GM19351 (cell line): ENCODE data around the gene HSD17B3.
"Not testable (repeated sequence)": the region's sequence is repeated elsewhere in the genome, so short reads cannot be mapped to it uniquely, and the experiment has no call there.

ENCODE experiments used
- ATAC-seq: cut with Tn5 transposase; IDR thresholded peaks from one replicate; pipeline ENCODE4 v1.9.1; 2021; ENCODE audit warnings: mild to moderate bottlenecking, moderate library complexity; ENCODE audit not compliant: unreplicated experiment

The HSD17B3 gene

DNA sequence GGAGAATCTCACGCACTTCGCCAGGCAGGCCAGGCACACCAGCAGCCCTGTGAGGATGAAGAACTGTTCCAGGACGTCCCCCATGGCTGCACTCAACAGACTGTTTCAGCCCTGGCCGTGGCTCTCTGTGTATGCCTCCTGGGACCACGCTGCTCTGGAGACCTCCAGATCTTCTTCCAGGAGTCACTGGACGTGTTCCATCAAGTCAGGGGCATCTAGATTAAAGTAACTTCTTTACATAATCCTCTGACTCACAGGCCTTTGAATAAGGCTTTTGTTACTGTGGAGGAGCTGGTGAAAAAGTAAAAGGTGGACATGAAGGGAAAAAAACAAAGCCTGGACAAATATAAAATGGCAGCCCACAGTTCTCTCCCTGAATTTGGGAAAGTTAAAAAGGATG lies at the start of gene HSD17B3:
TSS of gene HSD17B3 (minus strand) at position 156 of the 400 bp plus-strand sequence. CDS start at position 84, 72 bp downstream.
- no peak for ATAC-seq

DNA sequence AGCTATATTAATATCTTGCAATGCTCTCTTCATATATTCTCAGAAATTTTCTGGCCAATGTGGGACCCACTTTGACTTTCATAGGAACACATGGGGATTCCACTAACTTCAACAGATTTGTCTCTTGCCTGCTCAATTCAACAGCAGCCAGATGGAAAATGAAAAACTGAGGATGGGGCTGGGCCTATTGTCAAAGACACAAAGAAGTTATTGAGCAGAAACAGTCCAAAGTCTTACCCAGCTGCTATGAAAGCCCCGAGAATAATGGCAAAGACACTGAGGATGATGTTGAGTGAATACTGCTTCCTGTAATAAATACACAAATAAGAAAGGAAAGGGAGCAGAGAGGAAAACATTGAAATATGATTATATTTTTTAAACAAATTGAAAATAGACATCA lies 48.9 kb upstream of the HSD17B3 start:
- ATAC-seq: no peak

DNA sequence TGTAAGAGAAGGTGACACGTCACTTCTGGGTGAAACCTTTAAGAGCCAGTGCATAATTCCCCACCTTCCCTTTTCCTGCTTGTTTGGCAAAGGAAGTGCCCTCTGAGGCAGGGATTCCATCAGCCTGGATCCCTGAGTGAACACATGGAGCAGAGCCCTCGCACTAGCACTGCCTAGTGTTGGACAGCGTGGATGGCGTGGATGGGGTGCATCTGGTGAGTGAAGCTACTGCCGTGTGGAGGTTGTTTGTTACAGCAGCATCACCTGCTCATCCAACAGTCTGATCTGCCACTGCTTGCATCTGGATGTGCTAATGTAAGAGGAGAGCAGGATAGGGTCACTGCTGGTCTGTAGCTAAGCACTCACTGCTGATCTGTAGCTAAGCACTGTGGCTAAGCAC lies 46.3 kb upstream of the HSD17B3 start:
- ATAC-seq: no peak

DNA sequence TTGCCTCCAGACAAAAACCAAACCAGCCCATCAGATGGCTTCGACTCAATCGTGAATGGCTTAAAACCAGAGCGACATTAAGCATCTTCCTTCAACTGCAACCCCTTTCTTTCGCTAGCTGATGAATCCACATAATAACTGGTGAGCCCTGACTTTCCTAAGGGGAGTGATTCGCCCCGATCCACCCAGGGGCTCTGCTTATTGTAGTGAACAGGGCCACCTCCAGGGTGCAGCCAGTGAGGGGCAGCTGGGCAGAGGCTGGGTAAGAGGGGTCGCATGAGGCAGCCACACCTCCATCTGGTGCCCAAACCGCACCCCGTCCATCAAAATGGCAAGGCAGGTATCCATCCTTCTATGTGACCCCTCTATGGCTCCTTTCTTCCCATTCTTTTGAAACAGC lies 43.6 kb upstream of the HSD17B3 start:
- ATAC-seq: no peak

DNA sequence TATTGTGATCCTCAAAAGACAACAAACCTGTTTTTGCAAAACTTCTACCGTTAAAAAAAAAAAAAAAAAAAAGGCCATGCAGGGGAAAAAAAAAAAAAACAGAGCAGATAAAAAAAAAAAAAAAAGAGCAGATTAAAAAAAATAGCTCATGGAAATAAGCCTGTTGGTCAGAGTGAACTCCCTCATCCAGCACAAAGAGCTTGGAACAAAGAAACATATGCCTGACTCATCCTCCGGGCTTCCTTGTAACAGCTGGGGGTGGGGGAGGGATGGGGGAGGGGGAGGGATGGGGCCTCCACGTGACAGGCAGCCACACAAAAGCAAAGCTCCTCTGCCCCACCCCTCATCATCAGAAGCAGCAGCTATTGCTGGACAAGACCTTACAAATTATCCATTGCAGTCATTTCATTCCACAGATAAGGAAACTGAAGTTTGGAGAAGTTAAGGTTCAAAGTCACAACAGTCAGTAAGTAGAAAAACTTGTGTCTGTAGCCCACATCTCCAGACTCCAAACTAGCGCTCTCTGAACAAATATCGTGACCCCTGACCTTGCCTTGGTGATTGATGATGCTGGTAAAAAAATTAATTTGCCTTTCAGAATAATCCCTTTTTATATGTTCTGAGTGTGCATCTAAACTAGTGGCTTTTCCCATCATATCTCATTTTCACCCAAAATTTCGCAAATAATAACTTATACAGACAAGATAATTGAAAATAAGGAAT lies 42.6 kb upstream of the HSD17B3 start:
- ATAC-seq: no peak

DNA sequence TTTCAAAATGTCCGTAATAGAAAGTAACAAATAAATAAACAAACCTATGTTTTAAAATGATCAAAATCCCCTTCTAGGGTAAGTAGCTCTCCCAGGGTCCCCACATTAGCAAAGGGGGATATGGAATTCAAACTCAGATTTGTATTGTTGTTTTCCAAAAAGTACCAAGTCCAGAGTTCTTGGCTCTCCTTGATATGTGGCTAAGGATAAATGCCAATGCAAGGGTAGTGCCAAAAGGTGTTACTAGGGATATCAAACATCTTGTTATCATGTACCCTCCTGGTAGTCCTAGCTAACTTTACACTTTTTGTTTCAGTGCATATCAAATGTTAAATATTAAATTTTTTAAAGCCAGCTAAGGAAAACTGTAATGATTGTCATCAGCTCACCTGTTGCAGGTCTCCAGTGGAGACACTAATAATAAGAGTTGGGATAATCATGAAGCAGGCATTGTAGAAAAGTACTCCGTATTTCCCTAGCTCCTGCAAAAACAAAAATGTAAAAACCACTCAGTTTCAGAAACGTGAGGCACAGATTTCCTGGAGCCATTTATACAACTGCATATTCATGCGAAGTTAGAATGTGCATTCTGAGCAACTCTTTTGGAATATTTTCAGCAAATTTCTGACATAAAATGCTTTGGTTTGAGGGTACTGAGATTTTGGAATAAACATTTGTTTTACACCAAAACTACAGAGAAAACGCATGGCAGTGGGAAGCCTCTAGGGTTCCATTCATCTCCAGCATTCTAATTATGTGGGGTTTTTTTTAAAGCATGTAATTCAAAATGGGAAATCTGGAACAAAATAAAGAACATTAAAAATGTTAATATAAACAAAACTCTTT lies 41.8 kb upstream of the HSD17B3 start:
- ATAC-seq: no peak

DNA sequence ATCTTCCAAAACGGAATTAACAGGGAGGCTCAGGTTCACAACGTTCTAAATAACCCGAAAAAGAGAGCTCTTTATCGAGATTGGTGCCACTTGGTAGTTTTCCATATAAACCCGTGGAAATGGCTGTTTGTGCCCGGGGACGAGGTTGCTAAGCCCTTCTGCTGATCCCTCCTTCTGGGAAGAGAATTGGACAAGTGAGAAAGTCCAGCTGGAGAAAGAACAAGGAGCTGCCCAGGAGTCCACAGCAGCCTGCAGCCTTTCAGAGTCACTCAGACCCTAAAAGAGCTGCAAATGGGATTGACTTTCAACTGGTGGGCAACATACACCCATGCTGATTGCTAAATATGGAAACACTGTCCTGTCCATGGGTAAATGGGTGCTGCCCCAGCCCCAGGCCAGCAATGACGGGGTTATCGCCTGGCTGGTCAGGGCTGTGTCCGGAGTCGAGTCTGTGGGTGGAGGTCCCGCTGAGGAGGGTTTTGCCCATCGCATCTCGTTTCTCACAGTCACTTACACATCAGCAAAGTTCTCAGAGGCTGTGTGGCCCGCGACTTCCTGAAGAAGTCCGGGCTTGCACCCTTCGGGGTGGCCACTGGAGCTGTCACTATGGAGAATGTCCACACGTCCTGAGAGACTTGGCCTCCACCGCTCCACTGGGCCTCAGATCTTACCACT lies 40.7 kb upstream of the HSD17B3 start:
- no peak for ATAC-seq

DNA sequence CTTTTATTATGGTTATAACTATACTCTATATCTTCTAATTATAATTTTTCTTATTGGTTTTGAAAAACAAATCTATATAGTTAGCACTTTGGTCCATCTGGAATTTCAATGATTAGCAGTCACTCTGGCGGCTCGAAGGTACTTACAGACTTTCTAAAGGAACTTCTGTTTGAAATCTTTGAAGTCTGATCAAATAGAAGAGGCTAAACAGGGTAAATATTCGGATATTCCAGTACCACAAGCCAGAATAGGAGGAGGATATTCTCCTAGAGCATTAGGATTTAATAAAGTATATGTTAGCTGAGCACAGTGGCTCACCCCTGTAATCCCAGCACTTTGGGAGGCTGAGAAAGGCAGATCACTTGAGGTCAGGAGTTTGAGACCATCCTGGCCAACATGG lies 38.7 kb upstream of the HSD17B3 start:
- ATAC-seq: no peak

DNA sequence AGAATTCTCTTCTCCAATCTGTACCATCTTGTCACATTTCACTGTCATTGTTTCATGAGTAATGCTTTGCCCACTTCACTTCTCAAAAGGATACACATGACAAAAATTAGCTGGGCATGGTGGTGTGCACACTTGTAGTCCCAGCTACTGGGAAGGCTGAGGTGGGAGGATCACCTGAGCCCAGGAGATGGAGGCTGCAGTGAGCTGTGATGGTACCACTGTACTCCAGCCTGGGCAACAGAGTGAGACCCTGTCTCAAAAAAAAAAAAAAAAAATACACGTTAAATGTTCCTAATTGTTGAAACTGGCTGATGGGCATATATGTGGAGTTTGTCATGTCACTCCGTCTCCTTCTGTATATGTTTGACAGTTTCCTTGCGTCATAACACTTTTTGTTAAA lies 36.3 kb upstream of the HSD17B3 start:
- ATAC-seq: no peak

DNA sequence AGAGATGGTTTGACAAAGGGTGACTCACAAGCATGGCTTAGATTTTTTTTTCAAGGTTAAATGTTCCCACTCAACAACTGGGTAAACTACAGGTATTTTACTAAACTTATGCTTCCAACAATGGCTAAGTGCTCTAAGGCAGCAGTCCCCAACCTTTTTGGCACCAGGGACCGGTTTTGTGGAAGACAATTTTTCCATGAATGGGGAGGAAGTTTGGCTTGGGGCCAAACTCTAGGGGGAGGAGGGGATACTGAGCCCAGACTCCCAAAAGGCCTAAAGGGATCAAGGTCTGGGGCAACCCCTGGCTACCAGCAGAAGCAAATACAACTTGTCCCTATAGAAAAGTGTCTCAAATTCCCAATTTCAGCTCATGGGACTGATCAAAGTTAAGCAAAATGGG lies 32.0 kb upstream of the HSD17B3 start:
- ATAC-seq: no peak

DNA sequence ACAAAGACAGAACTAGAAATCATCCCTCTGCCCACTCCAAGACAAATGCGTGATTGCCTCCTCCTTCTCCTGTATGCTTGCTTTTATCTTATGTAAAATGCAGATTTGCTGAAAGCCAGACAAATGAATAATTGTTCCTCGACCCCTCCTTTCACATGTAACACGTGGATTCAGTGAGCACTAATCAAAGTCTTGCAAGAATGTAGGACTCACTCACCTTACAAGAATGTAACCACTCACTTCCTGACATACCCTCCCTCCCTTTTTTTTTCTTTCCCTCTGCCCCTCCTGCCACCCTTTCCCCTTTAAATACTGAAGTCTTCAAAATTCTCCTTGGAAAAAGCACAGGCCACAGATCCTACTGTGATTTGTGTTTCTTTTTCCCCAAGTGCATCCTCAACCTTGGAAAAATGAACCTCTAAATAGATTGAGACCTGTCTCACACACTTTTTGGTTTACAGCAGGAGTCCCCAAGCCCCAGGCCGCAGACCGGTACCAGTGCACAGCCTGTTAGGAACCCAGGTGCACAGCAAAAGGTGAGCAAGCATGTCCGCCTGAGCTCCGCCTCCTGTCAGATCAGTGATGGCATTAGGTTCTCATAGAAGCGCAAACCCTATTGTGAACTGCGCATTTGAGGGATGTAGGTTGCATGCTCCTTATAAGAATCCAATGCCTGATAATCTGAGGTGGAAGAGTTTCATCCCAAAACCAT lies 29.4 kb upstream of the HSD17B3 start:
- no peak for ATAC-seq

DNA sequence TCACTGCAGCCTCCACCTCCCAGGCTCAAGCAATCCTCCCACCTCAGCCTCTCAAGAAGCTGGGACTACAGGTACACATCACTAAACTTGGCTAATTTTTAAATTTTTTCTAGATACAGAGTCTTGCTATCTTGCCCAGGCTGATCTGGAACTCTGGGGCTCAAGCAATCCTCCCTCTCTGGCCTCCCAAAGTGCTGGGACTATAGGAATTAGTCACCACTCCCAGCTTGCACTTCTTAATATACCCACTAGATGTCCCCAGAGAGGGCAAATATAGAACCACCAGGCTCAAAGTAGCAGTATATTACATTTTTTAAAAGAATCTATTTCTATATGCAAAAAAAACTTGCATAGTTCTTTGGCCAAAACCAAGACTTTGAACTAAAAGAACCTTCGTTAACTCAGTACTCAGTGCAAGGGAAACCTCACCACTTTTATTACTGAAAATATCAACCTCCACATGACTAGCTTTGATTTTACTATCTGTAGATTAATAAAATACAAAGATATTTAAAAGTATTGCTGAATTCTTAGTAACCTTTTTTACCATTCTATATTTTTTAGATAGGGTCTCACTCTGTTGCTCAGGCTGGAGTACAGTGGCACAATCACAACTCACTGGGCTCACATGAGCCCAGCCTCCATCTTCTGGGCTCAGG lies 25.8 kb upstream of the HSD17B3 start:
- no peak for ATAC-seq

DNA sequence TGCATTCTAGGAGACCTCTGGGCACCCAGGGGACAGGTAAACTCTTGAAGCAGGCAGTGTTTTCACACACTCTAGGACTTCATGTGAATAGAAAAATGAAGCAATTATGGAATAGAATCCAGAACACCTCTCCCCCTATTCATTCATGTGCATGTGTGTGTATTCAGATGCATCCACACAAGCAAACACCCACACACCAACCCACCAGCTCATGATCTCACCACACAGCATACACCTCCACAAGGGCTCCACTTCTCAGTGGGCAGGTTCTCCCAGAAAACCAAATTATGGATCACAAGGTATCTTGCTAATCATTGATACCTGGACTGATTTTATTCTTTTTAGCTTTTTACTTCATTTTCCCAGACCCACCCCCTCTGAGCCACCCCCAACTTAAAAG lies 21.2 kb upstream of the HSD17B3 start:
- no peak for ATAC-seq

DNA sequence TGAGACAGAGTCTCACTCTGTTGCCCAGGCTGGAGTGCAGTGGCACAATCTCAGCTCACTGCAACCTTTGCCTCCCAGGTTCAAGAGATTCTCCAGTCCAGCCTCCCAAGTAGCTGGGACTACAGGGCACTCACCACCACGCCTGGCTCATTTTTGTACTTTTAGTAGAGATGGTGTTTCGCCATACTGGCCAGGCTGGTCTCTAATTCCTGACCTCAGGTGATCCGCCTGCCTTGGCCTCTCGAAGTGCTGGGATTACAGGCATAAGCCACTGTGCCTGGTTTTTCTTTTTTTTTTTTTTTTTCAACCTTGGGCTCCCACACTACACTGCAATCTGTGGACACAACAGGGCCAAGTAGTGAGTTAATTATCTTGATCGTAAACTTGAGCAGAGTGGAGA lies 20.8 kb upstream of the HSD17B3 start:
- ATAC-seq: not testable (repeated sequence)

DNA sequence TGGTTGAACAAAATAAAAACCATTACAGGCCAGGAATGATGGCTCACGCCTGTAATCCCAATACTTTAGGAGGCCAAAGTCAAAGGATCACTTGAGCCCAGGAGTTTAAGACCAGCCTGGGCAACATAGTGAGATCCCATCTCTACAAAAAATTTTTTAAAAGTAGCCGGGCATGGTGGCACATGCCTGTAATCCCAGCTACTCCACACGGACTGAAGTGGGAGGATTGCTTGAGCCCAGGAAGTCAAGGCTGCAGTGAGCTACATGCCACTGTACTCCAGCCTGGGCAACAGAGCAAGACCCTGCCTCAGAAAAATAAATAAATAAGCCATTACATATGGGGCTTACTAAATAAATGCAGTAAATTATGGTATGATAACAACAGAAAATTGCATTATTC lies 20.2 kb upstream of the HSD17B3 start:
- ATAC-seq: not testable (repeated sequence)

DNA sequence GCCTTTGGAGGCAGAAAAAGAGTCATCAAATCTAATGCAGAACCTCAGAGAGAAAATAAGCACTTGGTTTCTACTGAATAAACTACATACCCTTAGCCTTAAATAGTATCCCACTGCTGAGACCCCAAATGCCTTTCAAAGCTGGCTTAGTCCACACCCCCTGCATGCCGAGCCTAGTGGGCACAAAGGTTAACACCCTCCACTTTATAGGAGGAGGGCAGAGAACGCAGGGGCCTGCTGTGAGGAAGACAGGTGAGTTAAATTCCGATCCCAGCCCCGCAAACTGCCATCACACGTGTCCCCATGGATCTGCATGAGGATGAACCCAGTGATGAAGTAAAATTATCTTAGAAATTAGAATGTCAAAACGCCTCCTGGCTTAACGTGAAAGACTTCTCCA lies 19.5 kb upstream of the HSD17B3 start:
- no peak for ATAC-seq

DNA sequence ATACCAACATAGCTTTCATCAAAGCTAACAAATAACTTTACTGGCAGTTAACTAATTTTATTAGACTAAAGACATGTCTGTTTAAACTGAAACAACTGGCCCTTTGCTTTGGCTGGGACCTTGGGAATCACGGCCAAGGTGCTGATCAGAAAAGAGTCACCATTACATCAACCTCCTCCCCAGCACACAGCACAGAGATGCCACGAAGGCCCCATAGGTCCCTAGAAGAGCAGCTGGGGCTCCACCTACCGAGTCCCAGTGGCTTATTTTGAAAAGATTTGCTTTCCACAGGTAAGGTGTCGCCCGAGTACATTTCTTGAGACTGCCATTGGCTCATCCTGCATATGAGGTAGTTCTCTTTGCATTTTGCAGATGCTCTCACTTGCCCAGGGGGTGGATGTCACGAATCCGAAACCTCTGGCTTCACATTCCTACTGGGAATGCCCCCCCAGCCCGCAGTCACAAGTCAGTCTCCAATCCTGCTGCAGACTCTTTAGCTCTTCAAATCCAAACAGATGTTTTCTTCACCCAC lies 18.8 kb upstream of the HSD17B3 start:
- ATAC-seq: no peak

DNA sequence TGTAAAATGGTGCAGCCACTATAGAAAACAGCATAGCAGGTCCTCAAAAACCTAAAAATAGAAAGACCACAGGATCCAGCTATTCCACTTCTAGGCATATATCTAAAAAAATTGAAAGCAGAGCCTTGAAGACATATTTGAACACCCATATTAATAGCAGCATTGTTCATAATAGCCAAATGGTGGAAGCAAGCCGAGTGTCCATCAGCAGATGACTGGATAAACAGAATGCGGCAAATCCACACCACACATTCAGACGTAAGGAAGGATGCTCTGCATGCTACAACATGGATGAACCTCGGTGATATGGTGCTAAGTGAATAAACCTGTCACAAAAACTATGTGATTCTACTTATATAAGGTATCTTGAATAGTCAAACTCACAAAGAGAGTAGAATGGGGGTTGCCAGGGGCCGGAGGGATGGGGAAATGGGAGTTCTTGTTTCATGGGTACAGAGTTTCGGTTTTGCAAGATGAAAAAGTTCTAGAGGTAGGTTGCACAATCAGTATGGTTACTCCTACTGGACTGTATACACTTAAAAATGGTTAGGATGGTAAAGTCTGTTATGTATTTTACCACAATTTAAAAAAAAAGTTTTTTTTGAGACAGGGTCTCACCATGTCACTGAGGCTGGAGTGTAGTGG lies 17.1 kb upstream of the HSD17B3 start:
- no peak for ATAC-seq

DNA sequence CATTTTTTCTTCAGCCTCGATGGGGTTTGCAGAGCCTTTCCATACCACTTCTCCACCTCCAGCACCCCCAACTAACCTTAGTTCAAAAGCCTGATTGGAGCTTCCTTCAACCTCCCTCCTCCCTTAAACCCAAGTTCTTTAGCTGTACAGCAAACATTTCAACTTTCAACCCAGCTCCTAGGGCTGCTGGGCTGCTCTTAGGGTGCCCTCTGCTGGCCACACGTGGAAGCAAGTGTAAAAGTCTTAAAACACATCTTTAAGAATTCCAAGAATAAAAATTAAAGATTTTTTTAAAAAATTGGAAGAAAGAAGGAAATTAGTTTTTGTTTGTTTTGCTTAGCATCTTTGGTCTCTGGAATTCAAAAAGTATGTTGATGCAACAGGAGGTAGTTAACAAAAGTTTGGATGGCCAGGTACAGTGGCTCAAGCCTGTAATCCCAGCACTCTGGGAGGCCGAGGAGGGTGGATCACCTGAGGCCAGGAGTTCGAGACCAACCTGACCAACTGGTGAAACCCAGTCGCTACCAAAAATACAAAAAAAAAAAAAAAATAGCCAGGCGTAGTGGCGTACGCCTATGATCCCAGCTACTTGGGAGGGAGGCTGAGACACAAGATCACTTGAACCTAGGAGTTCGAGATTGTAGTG lies 15.5 kb upstream of the HSD17B3 start:
- ATAC-seq: no peak
